A549 (cell line): ENCODE measurements around the gene CNTNAP1.

Experiments used
- CBX8 ChIP-seq: fragments of 200-600 bp; sonication (generic); IDR thresholded peaks from 2 replicates; pipeline ENCODE4 v1.6.1; 2016
- CEBPB ChIP-seq, 2 experiments: fragments of >200 bp in 1 of 2; sonication (Bioruptor Twin) in 1 of 2; formaldehyde crosslinking in 1 of 2; IDR thresholded peaks; 2 replicates each; pipeline ENCODE4 v1.6.1; 2012 to 2016
- CHD4 ChIP-seq: fragments of 200-600 bp; sonication (generic); IDR thresholded peaks from 2 replicates; pipeline ENCODE4 v1.6.1; 2016; ENCODE audit warnings: antibody characterized with exemption, mild to moderate bottlenecking, borderline replicate concordance
- EP300 ChIP-seq, 2 experiments: fragments of >200 bp; sonication (Bioruptor Twin); formaldehyde crosslinking; IDR thresholded peaks; 2 replicates in 1 of 2; 3 replicates in 1 of 2; pipeline ENCODE4 v1.6.1; 2016 to 2017
- ESRRA ChIP-seq: fragments of 150-350 bp; IDR thresholded peaks from 2 replicates; pipeline ENCODE4 v1.6.1; 2014; ENCODE audit warnings: mild to moderate bottlenecking, low read length, borderline replicate concordance
- HDAC2 ChIP-seq: fragments of 200-600 bp; sonication (generic); IDR thresholded peaks from 2 replicates; pipeline ENCODE4 v1.6.1; 2016
- MAX ChIP-seq: IDR thresholded peaks from 2 replicates; pipeline ENCODE4 v1.6.1; 2012
- POLR2A ChIP-seq: IDR thresholded peaks from 2 replicates; pipeline ENCODE4 v1.6.1; 2012; ENCODE audit warnings: mild to moderate bottlenecking, low read length
- RFX5 ChIP-seq: fragments of 450-650 bp; IDR thresholded peaks from 2 replicates; pipeline ENCODE4 v1.7.1; 2014; ENCODE audit warnings: antibody characterized with exemption, mild to moderate bottlenecking, moderate library complexity
- ZFP36 ChIP-seq: fragments of 450-650 bp; IDR thresholded peaks from 2 replicates; pipeline ENCODE4 v1.6.1; 2014; ENCODE audit warnings: borderline replicate concordance; ENCODE audit not compliant: partially characterized antibody
- TF ChIP-seq, protein P1 (sequence below): fragments of >200 bp; sonication (Bioruptor Twin); formaldehyde crosslinking; IDR thresholded peaks from 3 replicates; pipeline ENCODE4 v1.5.1; 2016

DNA sequence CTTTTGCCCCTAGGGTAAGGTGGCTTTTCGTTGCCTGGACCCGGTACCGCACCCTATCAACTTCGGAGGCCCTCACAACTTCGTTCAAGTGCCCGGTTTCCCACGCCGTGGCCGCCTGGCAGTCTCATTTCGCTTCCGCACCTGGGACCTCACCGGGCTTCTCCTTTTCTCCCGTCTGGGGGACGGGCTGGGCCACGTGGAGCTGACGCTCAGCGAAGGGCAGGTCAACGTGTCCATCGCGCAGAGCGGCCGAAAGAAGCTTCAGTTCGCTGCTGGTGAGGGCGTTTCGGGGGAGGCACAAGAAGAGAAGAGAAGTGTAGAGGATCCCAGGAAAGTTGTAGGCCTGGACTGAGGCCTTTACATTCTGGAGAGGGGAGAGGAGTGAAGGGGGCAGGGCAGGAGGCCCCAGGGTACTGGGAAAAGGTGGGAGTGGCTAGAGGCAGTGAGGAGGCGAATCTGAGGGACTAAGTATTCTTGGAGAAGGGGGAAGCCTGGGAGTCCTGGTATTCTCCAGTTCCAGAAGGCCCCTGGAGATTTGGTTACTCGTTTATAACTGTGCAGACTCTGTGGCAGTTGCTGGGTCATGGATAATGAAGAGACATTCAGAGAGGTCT lies 5.5 kb downstream of the CNTNAP1 start:
- TF ChIP-seq HDAC2 (no peak), ZFP36 (no peak), RFX5 (no peak), ESRRA (no peak), CBX8 (no peak), CHD4 (no peak), CEBPB (IDR thresholded peaks at IDR 0.05) (no peak), EP300 (IDR thresholded peaks at IDR 0.05) (no peak), POLR2A (no peak), MAX (no peak)
- TF ChIP-seq, protein P1, sequence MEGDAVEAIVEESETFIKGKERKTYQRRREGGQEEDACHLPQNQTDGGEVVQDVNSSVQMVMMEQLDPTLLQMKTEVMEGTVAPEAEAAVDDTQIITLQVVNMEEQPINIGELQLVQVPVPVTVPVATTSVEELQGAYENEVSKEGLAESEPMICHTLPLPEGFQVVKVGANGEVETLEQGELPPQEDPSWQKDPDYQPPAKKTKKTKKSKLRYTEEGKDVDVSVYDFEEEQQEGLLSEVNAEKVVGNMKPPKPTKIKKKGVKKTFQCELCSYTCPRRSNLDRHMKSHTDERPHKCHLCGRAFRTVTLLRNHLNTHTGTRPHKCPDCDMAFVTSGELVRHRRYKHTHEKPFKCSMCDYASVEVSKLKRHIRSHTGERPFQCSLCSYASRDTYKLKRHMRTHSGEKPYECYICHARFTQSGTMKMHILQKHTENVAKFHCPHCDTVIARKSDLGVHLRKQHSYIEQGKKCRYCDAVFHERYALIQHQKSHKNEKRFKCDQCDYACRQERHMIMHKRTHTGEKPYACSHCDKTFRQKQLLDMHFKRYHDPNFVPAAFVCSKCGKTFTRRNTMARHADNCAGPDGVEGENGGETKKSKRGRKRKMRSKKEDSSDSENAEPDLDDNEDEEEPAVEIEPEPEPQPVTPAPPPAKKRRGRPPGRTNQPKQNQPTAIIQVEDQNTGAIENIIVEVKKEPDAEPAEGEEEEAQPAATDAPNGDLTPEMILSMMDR = no peak
